Hippocampal formation (tissue), 2 donors: ENCODE data around the gene RALB.
"Not testable (repeated sequence)": the region's sequence is repeated elsewhere in the genome, so short reads cannot be mapped to it uniquely, and the experiment has no call there.

Experiments used
- DNase-seq, 2 donors: peaks; one replicate each; lab custom pipeline; 2025; lab: John Stamatoyannopoulos, UW

Gene RALB

GRCh38 chr2:120243211-120243610 is 9.4 kb upstream of the RALB start:
- no peak for DNase-seq

- no peak for DNase-seq
Observed at GRCh38 chr2:120243875-120244553, 8.6 kb upstream of the RALB start.

- no peak for DNase-seq
Observed at GRCh38 chr2:120244656-120245519, 7.8 kb upstream of the RALB start.

- no peak for DNase-seq
Observed at GRCh38 chr2:120245520-120246332, 6.9 kb upstream of the RALB start.

DNA sequence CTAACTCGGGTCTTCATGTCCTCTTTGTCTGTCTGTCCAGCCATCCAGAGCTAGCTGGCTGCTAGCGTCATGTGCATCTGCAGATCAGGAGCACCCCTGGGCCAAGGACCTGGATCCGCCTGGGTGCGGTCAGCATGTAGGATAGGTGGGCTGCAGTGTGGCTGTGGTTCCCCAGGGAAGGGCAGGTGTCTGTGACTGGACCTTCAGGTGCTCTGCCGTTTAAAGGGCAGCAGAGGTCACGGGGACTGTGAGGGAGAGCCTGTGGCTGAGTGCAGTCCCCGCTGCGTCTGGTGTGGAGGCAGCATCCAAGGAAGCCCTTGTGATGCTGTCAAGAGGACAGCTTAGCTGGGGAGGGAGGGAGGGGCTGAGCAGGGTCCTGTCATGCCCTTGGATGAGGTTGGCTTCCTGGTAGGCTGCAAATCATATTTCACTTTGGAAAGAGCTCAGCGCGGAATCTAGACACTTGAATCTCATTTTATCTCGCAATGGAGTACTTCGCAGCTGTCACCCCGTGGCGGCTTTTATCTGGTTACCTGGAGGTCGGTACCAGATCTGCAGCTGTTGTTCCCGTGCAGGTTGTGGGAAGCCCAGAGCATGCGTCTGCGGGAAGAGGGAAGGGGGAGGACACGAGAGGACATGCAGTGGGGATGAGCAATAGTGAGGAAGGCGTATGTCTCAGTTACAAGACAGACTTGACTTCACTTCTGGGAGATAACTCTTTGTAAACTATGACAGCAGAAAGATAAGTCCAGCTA is 5.9 kb upstream of the RALB start:
- DNase-seq: no peak

GRCh38 chr2:120247851-120248250 is 4.8 kb upstream of the RALB start:
- DNase-seq: no peak

GRCh38 chr2:120250640-120251039 is 2.0 kb upstream of the RALB start:
- no peak for DNase-seq

DNA sequence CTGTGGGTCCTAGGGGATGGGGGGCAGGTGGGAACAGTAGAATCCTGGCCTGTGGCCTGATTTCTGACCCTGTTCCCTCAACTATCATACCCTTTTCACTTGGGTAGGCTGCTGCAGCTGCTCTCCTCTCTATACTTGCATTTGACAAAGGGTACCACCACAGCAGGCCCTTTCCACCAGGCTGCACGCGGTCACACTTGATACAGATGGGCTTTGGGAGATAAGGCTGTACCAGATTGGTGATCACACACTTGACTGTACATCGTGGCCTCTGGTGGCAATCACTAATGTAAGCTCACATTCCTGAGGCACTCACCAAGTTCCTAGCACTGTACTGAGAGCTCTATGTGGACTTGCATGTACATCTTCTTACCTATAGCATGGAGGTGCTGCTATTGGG is 1.6 kb upstream of the RALB start:
- DNase-seq: no peak

GRCh38 chr2:120251880-120252224 is 800 bp upstream of the RALB start:
- DNase-seq: no peak

DNA sequence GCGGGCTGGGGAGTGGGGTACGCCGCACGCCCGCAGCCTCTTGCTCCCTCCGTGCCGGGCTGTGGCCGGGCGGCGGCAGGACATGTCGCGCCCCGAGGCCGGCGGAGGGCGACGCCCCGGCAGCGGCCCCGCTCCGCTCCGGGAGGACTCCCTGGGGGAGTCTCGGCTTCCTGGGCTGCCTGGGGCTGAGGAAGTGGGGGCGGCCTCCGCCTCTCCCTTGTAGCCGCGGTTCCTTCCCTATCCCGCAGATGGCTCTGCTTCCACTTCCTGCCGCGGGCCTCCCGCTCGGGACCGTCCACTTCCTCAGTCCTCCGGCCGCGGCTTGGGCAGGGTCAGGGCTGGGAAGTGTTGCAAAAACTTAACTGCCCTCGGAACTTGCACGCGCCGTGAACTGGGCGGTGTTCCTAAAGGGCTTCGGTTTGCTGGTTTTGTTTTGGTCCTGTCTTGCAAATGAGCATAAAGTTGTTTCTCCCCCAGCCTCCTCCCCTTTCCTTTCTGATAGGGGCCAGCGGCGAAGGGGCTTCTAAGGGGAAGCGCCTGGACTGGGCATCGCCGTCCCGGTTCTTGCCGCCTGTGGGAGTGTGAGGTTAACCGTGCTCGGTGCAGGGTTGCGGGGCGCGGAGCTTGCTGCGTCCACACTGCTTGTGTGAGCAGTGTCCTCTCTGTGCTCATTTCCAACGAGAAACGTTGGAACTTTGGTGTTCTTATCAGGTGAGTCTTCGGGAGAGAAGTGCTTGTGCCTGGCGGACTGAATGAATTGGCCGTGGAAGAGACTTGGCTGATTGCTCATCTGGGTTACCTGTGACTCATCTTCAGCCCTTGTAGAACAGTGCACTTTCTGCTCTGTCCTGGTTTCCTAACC is 600 bp downstream of the RALB start:
- peak; percentile 61 to 75 for DNase-seq

GRCh38 chr2:120254178-120254577 is 1.5 kb downstream of the RALB start:
- DNase-seq: no peak

DNA sequence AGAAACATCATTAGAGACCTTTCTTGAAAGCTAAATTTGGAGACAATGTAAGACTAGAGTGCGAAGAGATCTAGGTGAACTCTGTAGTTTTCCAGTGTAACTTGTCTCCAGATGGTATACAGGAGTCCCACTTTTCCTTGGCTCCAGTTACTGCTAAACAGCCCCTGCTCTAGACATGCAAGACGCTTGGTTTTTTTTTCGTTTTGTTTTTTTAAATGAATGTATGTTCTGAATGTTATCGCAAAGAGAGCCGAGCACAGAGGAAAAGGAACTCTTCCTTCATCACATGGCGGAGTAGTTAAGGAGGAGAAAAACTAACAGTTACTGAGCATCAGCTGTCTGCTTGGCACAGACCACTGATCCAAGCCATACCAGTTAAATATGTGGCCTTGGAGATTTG is 2.4 kb downstream of the RALB start:
- no peak for DNase-seq

GRCh38 chr2:120255986-120256650 is 3.5 kb downstream of the RALB start:
- no peak for DNase-seq

DNA sequence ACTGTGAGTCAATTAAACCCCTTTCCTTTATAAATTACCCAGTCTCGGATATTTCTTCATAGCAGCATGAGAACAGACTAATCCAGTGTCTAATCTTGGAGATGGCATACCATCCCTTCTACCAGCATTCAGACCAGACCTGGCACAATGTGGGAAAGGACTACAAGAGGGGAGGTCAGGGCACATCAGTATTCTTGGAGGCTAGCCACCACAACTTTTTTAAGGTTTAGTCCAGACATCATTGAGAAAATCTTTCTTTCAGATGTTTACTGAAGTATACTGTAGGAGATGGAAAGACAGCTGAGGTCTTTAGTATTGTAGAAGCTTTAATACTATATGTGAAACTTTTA is 4.0 kb downstream of the RALB start:
- no peak for DNase-seq

DNA sequence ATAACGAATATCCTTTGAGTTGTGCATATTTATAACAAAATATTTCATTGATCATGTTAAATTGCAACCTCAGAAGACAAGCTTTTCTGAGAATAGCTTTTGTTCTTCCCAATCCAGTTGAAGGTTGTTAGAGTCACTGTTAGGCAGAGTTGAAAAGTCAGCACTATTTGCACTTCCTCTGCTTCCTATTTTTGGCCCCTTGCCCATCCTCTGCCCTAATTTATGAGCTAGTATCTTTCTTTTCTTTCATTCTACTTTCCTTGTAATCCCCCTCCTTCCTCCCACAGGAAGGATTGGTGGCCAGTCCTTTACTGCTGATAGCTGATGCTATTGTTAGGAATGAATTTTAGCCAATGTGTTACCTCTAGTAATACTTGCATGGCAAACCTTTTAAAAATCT is 4.9 kb downstream of the RALB start:
- DNase-seq: no peak

DNA sequence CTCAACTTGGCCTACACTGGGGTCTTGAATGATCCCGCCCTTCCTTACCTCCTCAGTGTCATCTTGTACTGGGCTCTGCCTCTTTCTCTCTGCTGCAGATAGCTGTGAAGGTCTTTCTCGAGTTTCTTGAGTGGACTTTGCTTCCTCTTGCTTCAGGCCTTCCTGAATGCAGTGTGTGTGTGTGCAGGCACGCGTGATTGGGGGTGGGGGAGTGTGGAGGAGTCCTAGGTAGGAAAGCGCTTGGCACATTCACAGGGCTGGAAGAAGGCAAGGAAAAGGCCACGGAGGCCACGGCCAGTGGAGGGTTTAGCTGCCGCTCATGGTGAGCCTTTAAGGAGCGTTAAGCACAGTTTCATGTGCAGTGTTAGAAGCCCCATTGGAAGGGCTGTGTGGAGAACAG is 5.5 kb downstream of the RALB start:
- no peak for DNase-seq

- DNase-seq: not testable (repeated sequence)
Observed at GRCh38 chr2:120259939-120260338, 7.3 kb downstream of the RALB start.

- DNase-seq: no peak
Observed at GRCh38 chr2:120260736-120261135, 8.1 kb downstream of the RALB start.

DNA sequence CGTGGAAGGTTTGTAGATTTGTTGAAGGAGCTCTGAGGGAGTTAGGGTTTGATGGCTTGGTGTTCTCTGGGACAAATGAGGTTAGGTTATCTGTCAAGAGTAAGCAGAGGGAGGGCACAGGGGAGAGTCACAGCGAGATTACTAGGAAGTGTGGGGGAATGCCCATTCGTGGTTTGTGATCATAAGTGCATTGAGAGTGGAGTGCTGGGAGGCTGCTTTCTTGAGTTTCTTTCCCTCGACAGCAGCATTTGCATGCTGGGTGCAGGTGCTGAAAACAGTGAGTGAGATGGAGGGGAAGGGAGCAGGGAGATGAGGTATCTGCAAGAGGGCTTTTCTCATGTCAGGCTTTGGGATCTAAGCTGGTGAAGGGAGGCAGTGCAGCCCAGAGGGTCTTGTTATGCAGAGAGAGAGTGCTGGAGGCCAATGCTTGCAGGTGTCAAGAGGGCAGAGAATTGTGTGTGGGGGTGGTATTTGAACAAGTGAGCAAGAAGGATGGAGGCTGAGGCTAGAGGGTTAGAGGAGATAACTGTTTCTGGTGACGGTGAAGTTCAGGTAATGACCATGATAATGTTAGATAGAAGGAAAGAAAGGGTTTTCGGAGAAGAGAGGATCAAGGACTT is 8.8 kb downstream of the RALB start:
- no peak for DNase-seq

DNA sequence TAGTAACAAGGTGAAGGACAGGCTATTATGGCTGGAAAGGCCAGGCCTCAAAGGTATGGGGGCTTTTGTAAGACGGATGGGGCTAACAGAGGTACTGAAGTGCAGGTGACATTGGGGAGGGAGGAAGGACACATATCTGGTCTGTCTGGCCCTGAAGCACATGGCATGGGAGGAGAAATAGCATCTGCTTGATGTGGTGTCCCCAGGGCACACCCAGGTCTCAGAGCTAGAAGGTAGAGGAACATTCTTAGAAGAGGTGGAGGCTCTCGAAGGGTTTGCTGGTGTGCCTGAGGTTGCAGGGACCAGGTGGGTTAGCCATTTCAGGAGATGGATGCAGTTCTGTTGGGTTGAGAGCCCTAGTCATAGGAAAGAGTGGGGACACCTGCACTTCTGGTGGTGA is 9.5 kb downstream of the RALB start:
- DNase-seq: no peak
